CD4-positive, alpha-beta T cell treated with Interleukin-17A for 1 hour (primary cell): ENCODE data around the gene ST3GAL5.
"Not testable (repeated sequence)": the region's sequence is repeated elsewhere in the genome, so short reads cannot be mapped to it uniquely, and the experiment has no call there.

ENCODE experiments used
- DNase-seq: peaks from one replicate; pipeline ENCODE4 v3.0.0-alpha.2; 2020

Gene ST3GAL5

DNA sequence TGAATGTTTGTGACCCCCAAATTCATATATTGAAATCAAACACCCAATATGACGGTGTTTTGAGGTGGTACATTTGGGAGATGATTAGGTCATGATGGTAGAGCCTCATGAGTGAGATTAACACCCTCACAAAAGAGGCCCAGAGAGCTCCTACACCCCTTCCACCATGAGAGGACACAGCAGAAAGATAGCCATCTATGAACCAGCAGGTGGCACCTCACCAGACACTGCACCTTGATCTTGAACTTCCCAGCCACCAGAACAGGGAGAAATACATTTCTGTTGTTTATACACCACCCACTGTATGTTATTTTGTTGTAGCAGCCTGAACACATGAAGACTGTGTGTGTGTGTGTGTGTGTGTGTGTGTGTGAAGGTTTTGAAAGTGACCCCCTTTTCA, 58.1 kb downstream of the ST3GAL5 start:
- DNase-seq = peak; percentile 51

DNA sequence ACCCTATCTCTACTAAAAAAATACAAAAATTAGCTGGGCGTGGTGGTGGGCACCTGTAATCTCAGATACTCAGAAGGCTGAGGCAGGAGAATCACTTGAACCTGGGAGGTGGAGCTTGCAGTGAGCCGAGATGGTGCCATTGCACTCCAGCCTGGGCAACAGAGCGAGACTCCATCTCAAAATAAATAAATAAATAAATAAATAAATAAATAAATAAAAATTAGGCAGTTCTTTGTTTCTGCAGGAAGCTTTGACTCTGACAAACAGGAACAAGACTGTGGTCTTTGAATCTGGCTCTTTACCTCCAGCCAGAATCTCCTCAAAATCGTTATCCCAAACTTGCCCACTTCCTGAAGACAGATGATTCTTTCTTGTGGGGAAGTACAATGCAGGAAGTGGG, 59.4 kb downstream of the ST3GAL5 start:
- not testable (repeated sequence) for DNase-seq

DNA sequence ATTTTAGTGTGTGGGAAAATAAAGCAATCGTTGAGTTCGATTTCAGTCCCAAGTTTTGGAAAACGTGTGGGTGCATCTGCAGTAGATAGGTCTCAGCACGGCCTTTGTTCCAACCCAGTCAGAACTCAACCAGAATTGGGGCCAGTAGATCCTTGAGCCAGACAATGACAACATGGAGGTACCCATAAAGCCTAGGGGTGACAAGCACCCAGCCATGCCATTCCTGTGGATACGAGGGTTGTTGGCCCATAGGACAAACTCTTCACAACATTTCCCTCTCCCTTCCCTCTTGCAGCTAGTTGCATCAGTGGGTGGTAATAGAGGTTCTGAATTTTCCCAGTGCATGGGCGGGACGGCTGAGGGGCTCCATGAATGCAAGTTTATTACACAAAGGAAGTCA, 60.1 kb downstream of the ST3GAL5 start:
- DNase-seq = no peak

DNA sequence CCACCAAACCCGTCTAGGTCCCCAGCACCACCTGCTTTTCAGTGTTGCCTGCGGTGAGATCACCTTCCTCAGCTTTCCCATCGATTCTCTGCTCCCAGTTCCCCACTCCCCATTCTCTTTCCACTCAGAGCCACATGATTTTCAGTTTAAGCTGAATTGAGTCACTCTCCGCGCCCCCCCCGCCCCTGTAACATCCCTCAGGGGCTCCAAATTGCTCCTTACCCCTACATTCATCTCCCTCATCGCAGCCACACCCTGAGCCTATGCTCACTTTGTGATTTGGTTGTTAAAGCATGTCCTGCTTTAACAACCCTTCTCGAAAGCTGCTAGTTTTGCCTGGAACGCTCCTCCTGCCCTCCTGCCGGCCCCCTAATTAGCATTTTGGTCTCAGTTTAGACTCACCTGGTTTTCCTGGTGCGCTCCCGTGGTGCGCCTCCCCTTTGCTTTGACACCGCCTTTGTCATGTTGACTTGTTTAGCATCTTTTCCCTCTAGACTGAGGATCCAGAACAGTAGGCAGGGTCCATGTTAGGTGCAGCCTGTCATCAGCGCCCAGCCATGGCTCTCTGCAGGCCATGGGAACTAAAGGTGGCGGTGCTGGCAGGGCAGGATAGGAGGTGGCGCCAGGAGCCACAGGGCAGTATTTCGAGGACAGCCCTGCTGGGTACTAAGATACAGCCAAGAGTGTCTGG, 60.8 kb downstream of the ST3GAL5 start:
- DNase-seq = no peak

DNA sequence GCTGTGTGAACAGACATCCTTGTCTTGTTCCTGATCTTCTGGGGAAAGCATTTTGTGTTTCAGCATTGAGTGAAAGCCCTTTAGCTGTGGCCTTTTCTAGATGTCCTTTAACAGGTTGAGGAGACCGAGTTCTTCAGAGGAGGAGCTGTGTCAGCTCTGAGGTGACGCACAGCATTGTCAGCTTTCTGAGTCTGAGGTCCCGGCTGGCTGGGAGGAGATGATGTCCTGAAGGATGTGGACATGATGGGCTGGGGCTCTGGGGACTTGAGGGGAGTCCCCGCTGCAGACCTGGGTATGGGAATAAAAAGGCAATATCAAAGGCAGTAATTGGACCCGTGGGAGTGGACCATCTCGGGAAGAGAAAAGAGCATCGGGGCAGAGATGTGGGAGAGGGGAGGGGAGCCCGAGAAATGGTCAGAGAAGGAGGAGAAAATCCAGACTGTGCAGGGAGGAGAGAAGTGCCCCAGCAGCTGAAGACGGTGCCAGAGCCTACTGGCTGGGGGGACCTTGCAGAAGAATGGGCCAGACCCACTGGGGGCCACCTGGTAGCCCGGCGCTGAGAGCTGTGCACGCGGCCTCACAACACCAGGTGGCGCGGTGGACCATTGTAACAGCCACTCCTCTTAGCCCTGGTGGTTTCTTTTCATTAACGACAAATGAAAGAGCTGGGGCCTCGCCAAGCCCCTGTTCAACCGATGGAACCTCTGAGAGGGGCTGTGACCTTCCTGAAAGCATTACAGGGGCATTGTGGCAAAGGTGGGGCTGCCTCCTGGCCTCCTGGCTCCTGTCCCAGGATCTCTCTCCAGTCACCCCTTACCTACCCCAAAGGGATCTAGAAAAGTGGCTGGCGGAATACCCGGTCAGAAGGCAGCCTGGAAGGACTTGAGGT, 61.6 kb downstream of the ST3GAL5 start:
- DNase-seq = peak; percentile 85

- no peak for DNase-seq
Measured at GRCh38 chr2:85823951-85824350, 64.8 kb downstream of the ST3GAL5 start.

DNA sequence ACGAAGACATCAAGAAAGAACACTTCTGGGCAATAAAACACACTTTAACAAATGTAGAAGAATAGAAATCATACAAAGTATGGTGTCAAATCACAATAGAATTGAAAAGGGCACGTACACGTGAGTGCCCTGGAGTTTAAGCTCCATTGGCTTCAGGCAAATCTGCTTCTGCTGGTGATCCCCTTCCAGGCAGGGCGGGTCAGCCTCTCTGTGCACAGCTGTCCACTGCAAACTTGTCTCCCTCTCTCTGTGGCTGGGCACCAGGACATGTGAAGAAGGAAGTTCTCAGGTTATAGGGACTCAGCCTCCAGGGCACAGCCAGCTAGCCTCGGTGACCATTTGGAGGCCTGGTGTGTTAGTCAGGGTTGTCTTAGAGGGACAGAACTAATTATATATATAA, 66.0 kb downstream of the ST3GAL5 start:
- DNase-seq = no peak

DNA sequence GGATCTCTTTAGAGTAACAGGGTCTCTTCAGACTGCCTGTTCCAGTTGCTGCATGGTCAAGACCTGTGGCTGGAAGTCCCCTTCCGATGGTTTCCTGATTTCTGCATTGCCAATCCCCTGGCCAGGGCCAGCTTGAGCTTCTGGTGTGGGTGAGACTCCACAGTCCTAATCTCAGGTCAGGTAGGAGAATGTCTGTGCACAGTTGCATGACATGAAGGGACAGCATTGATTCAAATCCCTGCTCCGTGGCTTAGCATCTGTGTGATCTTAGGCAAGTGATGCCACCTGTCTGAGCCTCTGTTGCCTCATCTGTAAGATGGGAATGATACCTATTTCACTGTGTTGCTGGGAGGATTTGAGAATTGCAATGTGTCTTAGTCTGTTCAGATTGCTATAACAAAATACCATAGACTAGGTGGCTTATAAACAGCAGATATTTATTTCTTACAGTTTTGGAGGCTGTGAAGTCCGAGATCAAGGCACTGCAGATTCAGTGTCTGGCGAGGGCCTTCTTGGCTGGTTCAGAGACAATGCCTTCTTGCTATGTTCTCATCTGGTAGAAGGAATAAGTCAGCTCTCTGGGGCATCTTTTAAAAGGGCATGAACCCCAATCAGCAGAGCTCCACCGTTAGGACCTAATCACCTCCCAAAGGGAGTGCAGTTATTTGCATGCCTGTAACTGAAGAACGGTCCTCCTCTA, 68.8 kb downstream of the ST3GAL5 start:
- no peak for DNase-seq

GRCh38 chr2:85814802-85815550, 73.8 kb downstream of the ST3GAL5 start:
- DNase-seq = no peak

- DNase-seq = peak; percentile 78
Measured at GRCh38 chr2:85813982-85814801, 74.6 kb downstream of the ST3GAL5 start.

GRCh38 chr2:85813211-85813981, 75.4 kb downstream of the ST3GAL5 start:
- no peak for DNase-seq

- DNase-seq = no peak
Measured at GRCh38 chr2:85812094-85812735, 76.6 kb downstream of the ST3GAL5 start.

GRCh38 chr2:85811180-85812093, 77.4 kb downstream of the ST3GAL5 start:
- DNase-seq = no peak

GRCh38 chr2:85810371-85811179, 78.2 kb downstream of the ST3GAL5 start:
- no peak for DNase-seq

- DNase-seq = no peak
Measured at GRCh38 chr2:85807756-85808155, 81.0 kb downstream of the ST3GAL5 start.

- DNase-seq = no peak
Measured at GRCh38 chr2:85806358-85807118, 82.3 kb downstream of the ST3GAL5 start.

DNA sequence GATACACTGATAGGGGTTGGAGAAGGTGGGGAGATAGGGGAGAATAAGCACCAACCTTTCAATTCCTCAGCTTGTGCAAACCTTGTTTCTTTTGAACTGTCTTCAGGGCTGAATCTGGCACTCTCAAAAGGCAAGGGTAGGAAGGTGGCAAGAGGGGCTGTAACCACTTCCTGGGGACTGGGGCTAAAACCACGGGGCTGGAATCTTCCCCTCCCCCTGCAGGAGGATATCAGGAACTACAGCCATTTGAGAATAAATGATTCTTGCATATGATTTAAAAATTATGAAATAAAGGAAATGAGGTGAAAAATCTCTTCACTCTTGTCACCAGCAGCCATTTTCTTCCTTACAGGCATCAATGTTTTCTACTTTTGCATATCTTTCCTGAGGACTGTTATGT, 84.2 kb downstream of the ST3GAL5 start:
- DNase-seq = peak; percentile 27
